Activated B cell treated with CpG ODN at 0.5 μM for 24 hours (primary cell): ENCODE data around the gene ANKH. TPM values are rescaled to one million over a fixed set of nuclear protein-coding genes. Genes with fewer than 3 reads are reported as not detected.

ENCODE experiments used
- ATAC-seq: fragments of 200-7000 bp; cut with Tn5 transposase; one replicate; pipeline ENCODE4 v1.10.0; 2021; ENCODE audit warnings: low read depth, mild to moderate bottlenecking, moderate library complexity
- CTCF ChIA-PET: fragments of 350-600 bp; sonication (Branson Sonifier 250); formaldehyde crosslinking; loops from one replicate; lab custom pipeline; 2021; ENCODE audit warnings: antibody characterized with exemption; lab: Charles Lee
- POLR2A ChIA-PET: fragments of 350-600 bp; sonication (Branson Sonifier 250); formaldehyde crosslinking; loops from one replicate; lab custom pipeline; 2021; ENCODE audit warnings: antibody characterized with exemption; lab: Charles Lee
- DNase-seq: peaks from one replicate; pipeline ENCODE4 v3.0.0; 2022
- H3K27ac Mint-ChIP-seq: one replicate; pipeline ENCODE4 v1.8.0; 2020; ENCODE audit warnings: mixed read lengths
- H3K27me3 Mint-ChIP-seq: one replicate; pipeline ENCODE4 v1.8.0; 2021; ENCODE audit warnings: mixed read lengths
- H3K36me3 Mint-ChIP-seq: one replicate; pipeline ENCODE4 v1.8.0; 2021; ENCODE audit warnings: low read depth, mixed read lengths
- H3K4me1 Mint-ChIP-seq: one replicate; pipeline ENCODE4 v1.8.0; 2021; ENCODE audit warnings: mixed read lengths
- H3K4me3 Mint-ChIP-seq: one replicate; pipeline ENCODE4 v1.8.0; 2020; ENCODE audit warnings: mild to moderate bottlenecking, mixed read lengths
- H3K9me3 Mint-ChIP-seq: one replicate; pipeline ENCODE4 v1.8.0; 2020; ENCODE audit warnings: mixed read lengths
- intact Hi-C: fragments of 100-400 bp; cut with micrococcal nuclease; formaldehyde crosslinking; loops from one replicate; pipeline ENCODE4 v1.15.1; 2024
- total RNA-seq: library from RNA; stranded (reverse); gene quantifications from 2 replicates; pipeline ENCODE4 v1.2.3, GENCODE V29; 2022
- TF ChIP-seq, protein P1 (sequence below): fragments of 200-600 bp; IDR thresholded peaks from one replicate; pipeline ENCODE4 v1.8.0; 2022; ENCODE audit warnings: antibody characterized with exemption, mild to moderate bottlenecking

The ANKH gene
- total RNA-seq, 1 donor from 2014 or later, result 43.3 TPM

DNA sequence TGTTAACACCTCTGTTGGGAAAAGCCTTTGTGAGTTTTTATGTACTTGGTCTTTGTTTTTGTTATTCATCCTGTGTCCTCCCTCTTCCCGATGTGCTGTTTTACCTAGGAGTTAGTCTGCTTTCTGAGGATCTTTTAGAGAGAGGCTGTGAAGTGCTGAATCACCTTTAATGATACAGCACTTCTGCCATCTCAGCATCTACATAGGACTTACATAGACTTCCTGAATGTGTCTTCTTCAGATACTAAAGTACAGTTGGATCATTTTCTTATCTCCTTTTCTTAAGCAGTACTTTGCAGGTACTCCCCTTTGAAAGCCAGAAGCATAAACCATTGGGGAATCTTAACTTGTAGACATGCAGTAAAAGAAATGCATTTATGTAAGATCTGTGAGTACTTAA is 175.5 kb downstream of the ANKH start:
- intact Hi-C loops, result no loop called here
- ATAC-seq (no peak), DNase-seq (no peak)
- peaks cover 1% of the 10 kb centered on the region for H3K4me1 Mint-ChIP-seq
- no peaks in the 10 kb centered on the region for H3K27me3 Mint-ChIP-seq
- CTCF ChIA-PET, result no interaction called here
- TF ChIP-seq, protein P1, sequence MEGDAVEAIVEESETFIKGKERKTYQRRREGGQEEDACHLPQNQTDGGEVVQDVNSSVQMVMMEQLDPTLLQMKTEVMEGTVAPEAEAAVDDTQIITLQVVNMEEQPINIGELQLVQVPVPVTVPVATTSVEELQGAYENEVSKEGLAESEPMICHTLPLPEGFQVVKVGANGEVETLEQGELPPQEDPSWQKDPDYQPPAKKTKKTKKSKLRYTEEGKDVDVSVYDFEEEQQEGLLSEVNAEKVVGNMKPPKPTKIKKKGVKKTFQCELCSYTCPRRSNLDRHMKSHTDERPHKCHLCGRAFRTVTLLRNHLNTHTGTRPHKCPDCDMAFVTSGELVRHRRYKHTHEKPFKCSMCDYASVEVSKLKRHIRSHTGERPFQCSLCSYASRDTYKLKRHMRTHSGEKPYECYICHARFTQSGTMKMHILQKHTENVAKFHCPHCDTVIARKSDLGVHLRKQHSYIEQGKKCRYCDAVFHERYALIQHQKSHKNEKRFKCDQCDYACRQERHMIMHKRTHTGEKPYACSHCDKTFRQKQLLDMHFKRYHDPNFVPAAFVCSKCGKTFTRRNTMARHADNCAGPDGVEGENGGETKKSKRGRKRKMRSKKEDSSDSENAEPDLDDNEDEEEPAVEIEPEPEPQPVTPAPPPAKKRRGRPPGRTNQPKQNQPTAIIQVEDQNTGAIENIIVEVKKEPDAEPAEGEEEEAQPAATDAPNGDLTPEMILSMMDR, result no peak
- no peak overlapping the region for H3K4me3 Mint-ChIP-seq
- no peak overlapping the region for H3K27ac Mint-ChIP-seq
- POLR2A ChIA-PET, result no interaction called here
- H3K36me3 Mint-ChIP-seq, result peaks cover 88% of the 10 kb centered on the region
- H3K9me3 Mint-ChIP-seq, result no peaks in the 10 kb centered on the region

DNA sequence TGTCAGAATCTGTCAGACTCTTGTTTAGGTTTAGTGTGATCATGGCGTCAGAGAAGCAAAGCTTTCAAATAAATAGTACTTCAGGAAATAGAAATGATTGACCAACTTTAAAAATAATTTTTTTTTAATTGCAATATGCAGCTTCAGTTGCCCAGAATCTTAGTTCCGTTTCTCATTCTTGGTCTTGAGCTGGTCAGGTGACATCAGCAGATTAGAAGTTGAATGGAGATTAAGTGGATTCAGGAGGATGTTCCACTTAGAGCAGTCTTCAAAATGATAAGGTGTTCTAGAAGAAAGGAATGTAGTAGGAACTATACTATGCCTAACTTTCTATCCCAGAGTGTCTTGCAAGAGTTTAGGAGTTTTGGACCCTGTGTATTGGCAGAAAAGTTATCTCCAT is 176.4 kb downstream of the ANKH start:
- DNase-seq (no peak), ATAC-seq (no peak)
- POLR2A ChIA-PET, result no interaction called here
- Mint-ChIP-seq H3K4me1 (no peaks in the 10 kb centered on the region), H3K4me3 (no peak overlapping the region), H3K27me3 (no peaks in the 10 kb centered on the region), H3K27ac (no peak overlapping the region), H3K36me3 (peaks cover 95% of the 10 kb centered on the region), H3K9me3 (peaks cover 3% of the 10 kb centered on the region)
- intact Hi-C loops, result no loop called here
- TF ChIP-seq, protein P1, result no peak
- CTCF ChIA-PET, result interaction anchor here (0.7 kb wide), 1 partner anchor 11 kb away, joined by 4 read pairs; no protein-coding TSS in a partner anchor

DNA sequence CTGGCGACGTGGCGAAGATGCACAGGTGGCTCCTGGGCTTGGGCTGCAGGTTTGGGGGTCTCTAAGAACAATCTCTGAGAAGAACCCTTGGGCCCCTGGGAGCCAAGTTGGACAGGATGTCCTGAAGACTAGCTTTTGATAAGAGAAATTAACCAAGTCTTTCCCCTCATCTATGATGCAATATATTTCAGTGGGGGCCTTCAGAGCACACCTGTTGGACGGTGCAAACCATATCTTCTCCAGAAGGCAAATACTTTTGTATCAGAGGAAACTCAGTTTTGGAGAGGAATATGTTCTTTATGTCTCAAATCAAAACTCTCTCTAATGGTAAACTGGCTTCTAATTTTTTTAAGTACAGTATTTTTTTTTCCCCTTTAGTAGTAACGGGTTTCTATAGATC is 178.5 kb downstream of the ANKH start:
- ChIA-PET CTCF (interaction anchor here (0.7 kb wide), 1 partner anchor 560 kb away, joined by 3 read pairs; no protein-coding TSS in a partner anchor), POLR2A (no interaction called here)
- Mint-ChIP-seq H3K27me3 (no peaks in the 10 kb centered on the region), H3K4me1 (no peaks in the 10 kb centered on the region), H3K36me3 (peaks cover 95% of the 10 kb centered on the region), H3K27ac (no peak overlapping the region), H3K4me3 (no peak overlapping the region), H3K9me3 (peaks cover 3% of the 10 kb centered on the region)
- no peak for DNase-seq
- ATAC-seq, result no peak
- intact Hi-C loops, result no loop called here
- TF ChIP-seq, protein P1, result no peak

DNA sequence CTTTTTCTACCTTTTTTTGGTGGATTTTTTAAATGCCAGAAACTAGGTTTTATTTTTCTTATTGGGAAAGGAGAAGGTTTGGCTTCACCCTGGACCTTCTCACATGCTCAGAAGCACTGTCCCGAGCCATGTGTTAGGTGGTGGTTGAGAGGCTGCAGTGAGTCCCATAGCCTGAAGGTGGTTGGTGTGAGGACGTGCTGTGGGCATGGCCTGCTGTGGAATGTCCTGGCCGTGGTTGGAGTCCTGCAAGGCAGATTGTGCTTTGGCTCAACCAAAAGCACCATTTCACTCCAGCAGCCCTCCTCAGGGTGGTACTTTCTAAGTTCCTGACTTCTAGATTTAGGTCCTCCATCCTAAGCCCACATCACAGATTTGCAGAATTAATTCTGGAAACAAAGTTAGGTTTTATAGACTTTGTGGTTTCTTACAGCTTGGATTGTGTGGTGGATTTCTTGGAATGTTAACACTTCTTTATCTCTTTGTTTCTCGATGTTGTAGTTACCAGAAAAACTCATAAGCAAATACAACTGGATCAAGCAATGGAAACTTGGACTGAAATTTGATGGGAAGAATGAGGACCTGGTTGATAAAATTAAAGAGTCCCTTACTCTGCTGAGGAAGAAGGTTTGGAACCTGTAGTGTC is 184.4 kb downstream of the ANKH start:
- Mint-ChIP-seq H3K9me3 (peaks cover 3% of the 10 kb centered on the region), H3K4me1 (peaks cover 14% of the 10 kb centered on the region), H3K27ac (no peak overlapping the region), H3K27me3 (no peaks in the 10 kb centered on the region), H3K4me3 (no peak overlapping the region), H3K36me3 (peaks cover 91% of the 10 kb centered on the region)
- ATAC-seq (no peak), DNase-seq (no peak)
- ChIA-PET CTCF (no interaction called here), POLR2A (no interaction called here)
- TF ChIP-seq, protein P1, result no peak
- intact Hi-C loops, result loop anchor here (5.0 kb wide), 2 partner anchors 40 to 185 kb away; partner anchors contain the start of gene ANKH

DNA sequence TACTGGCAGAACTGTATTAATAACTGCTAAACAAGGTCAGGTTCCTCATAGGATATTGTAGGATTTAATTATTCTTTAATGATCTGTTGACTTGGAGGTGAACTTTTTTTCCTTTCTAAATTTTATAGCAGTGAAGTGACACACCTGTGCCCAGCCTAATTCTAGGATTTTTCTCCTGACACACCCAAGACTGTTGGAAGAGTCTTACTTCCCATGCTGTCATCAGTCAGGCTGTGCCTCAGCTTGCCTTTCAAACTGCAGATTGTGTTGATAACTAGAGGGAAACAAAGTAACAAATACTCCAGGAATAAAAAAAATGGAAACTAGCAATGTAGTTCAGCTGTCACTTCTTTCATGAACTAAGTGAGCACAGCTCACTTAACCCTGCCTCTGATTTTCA is 185.1 kb downstream of the ANKH start:
- no peak overlapping the region for H3K27ac Mint-ChIP-seq

More for the DNA sequence above, 185.1 kb downstream of the ANKH start:
- Mint-ChIP-seq H3K27me3 (no peaks in the 10 kb centered on the region), H3K9me3 (peaks cover 3% of the 10 kb centered on the region), H3K4me1 (peaks cover 14% of the 10 kb centered on the region), H3K36me3 (peaks cover 91% of the 10 kb centered on the region), H3K4me3 (no peak overlapping the region)
- TF ChIP-seq, protein P1, result no peak
- intact Hi-C loops, result loop anchor here (5.0 kb wide), 2 partner anchors 41 to 186 kb away; partner anchors contain the start of gene ANKH
- CTCF ChIA-PET, result interaction anchor here (1.4 to 4.0 kb wide), 3 partner anchors 37 to 317 kb away, joined by 5 to 24 read pairs (median 21); no protein-coding TSS in a partner anchor
- ATAC-seq (no peak), DNase-seq (no peak)
- POLR2A ChIA-PET, result no interaction called here
